HepG2 (cell line): ENCODE data around the gene MARCHF9. TPM values are rescaled to one million over a fixed set of nuclear protein-coding genes. Genes with fewer than 3 reads are reported as not detected.

Source experiments
- AGO1 ChIP-seq: fragments of 200-400 bp; formaldehyde crosslinking; IDR thresholded peaks from 2 replicates; pipeline ENCODE4 v1.6.1; 2017; ENCODE audit warnings: mild to moderate bottlenecking, low read depth, low read length, moderate library complexity; ENCODE audit not compliant: poor library complexity, severe bottlenecking
- ATF6 ChIP-seq: sonication (generic); formaldehyde crosslinking; conservative IDR thresholded peaks from 2 replicates; pipeline ENCODE4 v1.4.0; 2020; ENCODE audit warnings: missing genetic modification reagents
- BATF2 ChIP-seq: sonication (generic); formaldehyde crosslinking; IDR thresholded peaks from 2 replicates; pipeline ENCODE4 v1.8.0; 2022; ENCODE audit warnings: mild to moderate bottlenecking, missing genetic modification reagents, moderate library complexity
- DNMT3B ChIP-seq: conservative IDR thresholded peaks from 2 replicates; pipeline ENCODE4 v1.6.1; 2016; ENCODE audit warnings: missing biosample characterization, control low read depth
- FOXK2 ChIP-seq: fragments of 450-650 bp; IDR thresholded peaks from 2 replicates; pipeline ENCODE4 v1.6.1; 2016
- IRX3 ChIP-seq: sonication (generic); formaldehyde crosslinking; IDR thresholded peaks from 2 replicates; pipeline ENCODE4 v1.8.1; 2023; ENCODE audit warnings: mild to moderate bottlenecking, low read depth, missing genetic modification reagents, borderline replicate concordance
- MAFG ChIP-seq: sonication (generic); formaldehyde crosslinking; IDR thresholded peaks from 2 replicates; pipeline ENCODE4 v1.5.1; 2020; ENCODE audit warnings: mild to moderate bottlenecking, missing genetic modification reagents
- PRDM4 ChIP-seq: sonication (generic); formaldehyde crosslinking; IDR thresholded peaks from 2 replicates; pipeline ENCODE4 v1.9.0; 2021; ENCODE audit warnings: missing genetic modification reagents, borderline replicate concordance
- REXO4 ChIP-seq: sonication (generic); formaldehyde crosslinking; IDR thresholded peaks from 2 replicates; pipeline ENCODE4 v1.8.0; 2022; ENCODE audit warnings: missing genetic modification reagents, mild to moderate bottlenecking, borderline replicate concordance
- SNRNP70 ChIP-seq: fragments of 200-400 bp; formaldehyde crosslinking; IDR thresholded peaks from 2 replicates; pipeline ENCODE4 v1.6.1; 2017; ENCODE audit warnings: mild to moderate bottlenecking, low read depth, low read length, moderate library complexity
- XRCC5 ChIP-seq: fragments of 200-400 bp; formaldehyde crosslinking; optimal IDR thresholded peaks from 2 replicates; pipeline ENCODE3; 2017; ENCODE audit warnings: mild to moderate bottlenecking, low read length
- ZBTB39 ChIP-seq: sonication (generic); formaldehyde crosslinking; IDR thresholded peaks from 2 replicates; pipeline ENCODE4 v1.5.0; 2020; ENCODE audit warnings: missing genetic modification reagents
- ZNF253 ChIP-seq: sonication (generic); formaldehyde crosslinking; IDR thresholded peaks from 2 replicates; pipeline ENCODE4 v1.8.0; 2022; ENCODE audit warnings: mild to moderate bottlenecking, missing genetic modification reagents, borderline replicate concordance
- ZSCAN25 ChIP-seq: sonication (generic); formaldehyde crosslinking; IDR thresholded peaks from 2 replicates; pipeline ENCODE4 v1.8.0; 2022; ENCODE audit warnings: mild to moderate bottlenecking, missing genetic modification reagents
- ZUFSP ChIP-seq: sonication (generic); formaldehyde crosslinking; IDR thresholded peaks from 2 replicates; pipeline ENCODE4 v1.9.0; 2021; ENCODE audit warnings: missing genetic modification reagents, mild to moderate bottlenecking, borderline replicate concordance
- polyA plus RNA-seq, 8 experiments: library from polyadenylated mRNA; depleted of rRNA in 3 of 8; stranded (reverse) in 7 of 8; unstranded in 1 of 8; fragments of >200 nt; fragmentation: Illumina TruSeq in 4 of 8; extraction: Trizol in 4 of 8; gene quantifications; 2 replicates each; pipeline versions ENCODE4 v1.2.1 to v1.2.3, GENCODE V29; 2011 to 2016; ENCODE audit warnings: low read depth in 4 of 8, missing spikeins in 1 of 8, mixed read lengths in 1 of 8; ENCODE audit not compliant: insufficient read depth in 1 of 8
- total RNA-seq, 5 experiments: library from RNA; depleted of rRNA; stranded (reverse); fragments of >200 nt; fragmentation: Illumina TruSeq; extraction: Trizol; gene quantifications; 2 replicates each; pipeline ENCODE4 v1.2.3, GENCODE V29; 2016; ENCODE audit warnings: low read depth in 1 of 5

The MARCHF9 gene
- total and polyA plus RNA-seq, 2 of the 13 experiments (the other 11 are each of a cell fraction or from before 2014, with no cell fraction given): 5.7 to 9.6 TPM

GRCh38 chr12:57744777-57745484 lies 10.0 kb upstream of the MARCHF9 start, which contains the start of gene TSPAN31 (continued):
- TF ChIP-seq DNMT3B (CRISPR knock-in tag): no peak
- TF ChIP-seq ZBTB39 (CRISPR knock-in tag): no peak
- no peak for TF ChIP-seq ZSCAN25
- no peak for TF ChIP-seq FOXK2
- peak; percentile 18 for TF ChIP-seq XRCC5
- TF ChIP-seq MAFG (CRISPR knock-in tag): no peak
- TF ChIP-seq BATF2 (CRISPR knock-in tag): no peak
- no peak for TF ChIP-seq ZNF253 (CRISPR knock-in tag)
- TF ChIP-seq AGO1: peak; percentile 91
- no peak for TF ChIP-seq SNRNP70
- TF ChIP-seq IRX3 (CRISPR knock-in tag): no peak
- TF ChIP-seq REXO4: no peak
- no peak for TF ChIP-seq ATF6 (CRISPR knock-in tag)
- no peak for TF ChIP-seq PRDM4 (CRISPR knock-in tag)
- no peak for TF ChIP-seq ZUFSP (CRISPR knock-in tag)
